Heart left ventricle (tissue), 16 donors: ENCODE results near the gene UGT1A7. TPM values are rescaled to one million over a fixed set of nuclear protein-coding genes. Genes with fewer than 3 reads are reported as not detected.

Source experiments
- ATAC-seq, 4 donors: fragments of 200-7000 bp; cut with Tn5 transposase; one replicate each; pipeline ENCODE4 v1.9.1; 2020 to 2022; ENCODE audit warnings: moderate library complexity in 4 of 4, mild to moderate bottlenecking in 3 of 4, moderate number of reproducible peaks in 1 of 4
- DNase-seq, 5 donors: peaks; one replicate each; pipeline ENCODE4 v3.0.0-alpha.2; 2020
- H3K27ac ChIP-seq, 12 donors: fragments of 200-600 bp; sonication (generic) in 4 of 12; one replicate each; pipeline versions ENCODE4 v1.5.0 to v1.8.0; 2016 to 2022; ENCODE audit warnings: mild to moderate bottlenecking in 2 of 12
- H3K27me3 ChIP-seq, 9 donors: fragments of 200-600 bp; sonication (generic) in 2 of 9; one replicate each; pipeline versions ENCODE4 v1.5.1 to v1.8.0; 2016 to 2022; ENCODE audit warnings: mild to moderate bottlenecking in 3 of 9
- H3K36me3 ChIP-seq, 9 donors: fragments of 200-600 bp; sonication (generic) in 2 of 9; one replicate each; pipeline versions ENCODE4 v1.5.0 to v1.8.0; 2018 to 2022; ENCODE audit warnings: mild to moderate bottlenecking in 2 of 9
- H3K4me1 ChIP-seq, 12 donors: fragments of 200-600 bp; sonication (generic) in 4 of 12; one replicate each; pipeline versions ENCODE4 v1.5.0 to v1.8.0; 2016 to 2022; ENCODE audit warnings: mild to moderate bottlenecking in 3 of 12
- H3K4me3 ChIP-seq, 12 donors: fragments of 200-600 bp; sonication (generic) in 4 of 12; one replicate each; pipeline versions ENCODE4 v1.5.0 to v1.8.0; 2017 to 2022; ENCODE audit warnings: mild to moderate bottlenecking in 9 of 12, moderate library complexity in 4 of 12
- H3K9me3 ChIP-seq, 12 donors: fragments of 200-600 bp; sonication (generic) in 4 of 12; one replicate each; pipeline versions ENCODE4 v1.5.0 to v1.8.0; 2016 to 2022; ENCODE audit warnings: mild to moderate bottlenecking in 1 of 12
- POLR2A ChIP-seq, 2 donors: fragments of 450-650 bp; IDR thresholded peaks; one replicate each; pipeline ENCODE4 v1.6.1; 2017; ENCODE audit warnings: antibody characterized with exemption in 2 of 2, mild to moderate bottlenecking in 2 of 2, moderate library complexity in 2 of 2
- WGBS, 4 donors: extraction: QIAGEN DNeasy Blood & Tissue Kit in 2 of 4; methylation state at CpG; one replicate each; pipeline versions ENCODE4 v1.1.5 to v1.1.7; 2013 to 2018; 5-methylcytosine and 5-hydroxymethylcytosine counted together
- intact Hi-C, 10 donors: fragments of 100-400 bp; cut with DNase I; formaldehyde crosslinking; loops; one replicate each; pipeline versions ENCODE4 v1.11.1 to v1.14.2; 2022
- polyA plus RNA-seq, 2 donors: library from polyadenylated mRNA; stranded (reverse); fragments of 200-250 nt; gene quantifications; one replicate each; pipeline ENCODE4 v1.2.3, GENCODE V29; 2013
- total RNA-seq, 9 donors: library from RNA; depleted of rRNA in 2 of 9; stranded (reverse); fragments of >200 nt in 2 of 9; fragmentation: NEBNext Ultra II Directional in 3 of 9; extraction: Animal tissue kit (Norgen Biotek cat#: 25700) in 3 of 9; gene quantifications; one replicate each; pipeline versions ENCODE4 v1.1.0 to v1.2.4, GENCODE V29; 2016 to 2023
- TF ChIP-seq, protein P1 (sequence below), 12 donors: fragments of 200-600 bp; sonication (generic) in 4 of 12; IDR thresholded peaks; one replicate each; pipeline versions ENCODE4 v1.5.0 to v1.8.0; 2018 to 2022; ENCODE audit warnings: antibody characterized with exemption in 12 of 12, mild to moderate bottlenecking in 5 of 12
- donor health status: ischemic (EF 13 %, LVEDD 7.1; RV severe dilation, severe dysfunction).
- donor health status: healthy with polysubstance abuse.
- donor health status: DM: no; HTN: yes; CAD: no.
- donor health status: DM: no; HTN: no; CAD: no.
- donor health status: ischemic (EF 25% LVEDD 6.9; RV normal size, moderate dysfunction).
- donor health status: ischemic (EF 25% LVEDD 5.7; RV mildly dilated, moderate dysfunction).
- donor health status: healthy.
- donor health status: DM: yes; HTN: yes; CAD: no.
- donor health status: ischemic (EF 35%, LVEDD 5.7; RV mildly dilated, moderate dysfunction).
- donor health status: nonischemic (EF 11% LVEDD 7.7; RV severe dilation, severe dysfunction).
- donor health status: DM: yes; HTN: yes; CAD: no.
- donor health status: PGD.
- donor health status: ischemic (EF 29% LVEDD 5.4; RV normal size, mild dysfunction).
- donor health status: nonischemic (EF 23%, LVEDD 6.1; RV moderate dilation, normal function).

UGT1A7 gene
- total and polyA plus RNA-seq, 11 donors: not detected

DNA sequence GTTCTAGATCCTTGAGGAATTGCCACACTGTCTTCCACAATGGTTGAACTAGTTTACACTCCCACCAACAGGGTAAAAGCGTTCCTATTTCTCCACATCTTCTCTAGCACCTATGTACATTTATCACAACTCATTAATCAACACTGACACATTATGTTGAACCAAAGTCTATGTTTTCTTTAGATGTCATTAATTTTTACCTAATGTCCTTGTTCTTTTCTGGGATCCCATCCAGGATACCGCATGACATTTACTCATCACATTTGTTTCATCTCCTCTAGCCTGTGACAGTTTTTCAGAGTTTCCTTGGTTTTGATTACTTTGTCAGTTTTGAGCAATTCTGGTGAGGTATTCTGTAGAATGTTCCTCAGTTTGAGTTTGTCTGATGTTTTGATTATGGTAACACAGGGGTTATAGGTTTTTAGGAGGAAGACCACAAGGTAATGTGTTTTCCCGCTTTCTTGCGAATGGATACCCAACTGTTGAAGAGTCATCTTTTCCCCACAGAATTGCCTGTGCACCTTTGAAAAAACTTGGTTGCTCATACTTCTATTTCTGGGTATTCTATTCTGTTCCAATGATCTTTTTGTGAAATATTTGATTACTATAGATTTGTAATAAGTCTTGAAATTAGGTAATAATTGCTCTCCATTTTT, 13.0 kb upstream of the UGT1A7 start:
- H3K27me3 ChIP-seq: peaks cover 0 to 3% (median 0%) of the 10 kb centered on the region in 9 donors
- ATAC-seq (no peak), DNase-seq (no peak)
- no peak overlapping the region for H3K4me3 ChIP-seq
- no peaks in the 10 kb centered on the region for H3K4me1 ChIP-seq
- 88 to 93% (median 90%) methylated on average over 4 of the region's 4 CpGs for WGBS, 4 donors
- no peaks in the 10 kb centered on the region for H3K36me3 ChIP-seq
- intact Hi-C loops: no loop called here
- TF ChIP-seq POLR2A (IDR thresholded peaks at IDR 0.05): no peak
- TF ChIP-seq, protein P1, sequence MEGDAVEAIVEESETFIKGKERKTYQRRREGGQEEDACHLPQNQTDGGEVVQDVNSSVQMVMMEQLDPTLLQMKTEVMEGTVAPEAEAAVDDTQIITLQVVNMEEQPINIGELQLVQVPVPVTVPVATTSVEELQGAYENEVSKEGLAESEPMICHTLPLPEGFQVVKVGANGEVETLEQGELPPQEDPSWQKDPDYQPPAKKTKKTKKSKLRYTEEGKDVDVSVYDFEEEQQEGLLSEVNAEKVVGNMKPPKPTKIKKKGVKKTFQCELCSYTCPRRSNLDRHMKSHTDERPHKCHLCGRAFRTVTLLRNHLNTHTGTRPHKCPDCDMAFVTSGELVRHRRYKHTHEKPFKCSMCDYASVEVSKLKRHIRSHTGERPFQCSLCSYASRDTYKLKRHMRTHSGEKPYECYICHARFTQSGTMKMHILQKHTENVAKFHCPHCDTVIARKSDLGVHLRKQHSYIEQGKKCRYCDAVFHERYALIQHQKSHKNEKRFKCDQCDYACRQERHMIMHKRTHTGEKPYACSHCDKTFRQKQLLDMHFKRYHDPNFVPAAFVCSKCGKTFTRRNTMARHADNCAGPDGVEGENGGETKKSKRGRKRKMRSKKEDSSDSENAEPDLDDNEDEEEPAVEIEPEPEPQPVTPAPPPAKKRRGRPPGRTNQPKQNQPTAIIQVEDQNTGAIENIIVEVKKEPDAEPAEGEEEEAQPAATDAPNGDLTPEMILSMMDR (IDR thresholded peaks at IDR 0.05): no peak
- peaks cover 0 to 11% (median 0%) of the 10 kb centered on the region in 12 donors for H3K9me3 ChIP-seq
- no peak overlapping the region for H3K27ac ChIP-seq

DNA sequence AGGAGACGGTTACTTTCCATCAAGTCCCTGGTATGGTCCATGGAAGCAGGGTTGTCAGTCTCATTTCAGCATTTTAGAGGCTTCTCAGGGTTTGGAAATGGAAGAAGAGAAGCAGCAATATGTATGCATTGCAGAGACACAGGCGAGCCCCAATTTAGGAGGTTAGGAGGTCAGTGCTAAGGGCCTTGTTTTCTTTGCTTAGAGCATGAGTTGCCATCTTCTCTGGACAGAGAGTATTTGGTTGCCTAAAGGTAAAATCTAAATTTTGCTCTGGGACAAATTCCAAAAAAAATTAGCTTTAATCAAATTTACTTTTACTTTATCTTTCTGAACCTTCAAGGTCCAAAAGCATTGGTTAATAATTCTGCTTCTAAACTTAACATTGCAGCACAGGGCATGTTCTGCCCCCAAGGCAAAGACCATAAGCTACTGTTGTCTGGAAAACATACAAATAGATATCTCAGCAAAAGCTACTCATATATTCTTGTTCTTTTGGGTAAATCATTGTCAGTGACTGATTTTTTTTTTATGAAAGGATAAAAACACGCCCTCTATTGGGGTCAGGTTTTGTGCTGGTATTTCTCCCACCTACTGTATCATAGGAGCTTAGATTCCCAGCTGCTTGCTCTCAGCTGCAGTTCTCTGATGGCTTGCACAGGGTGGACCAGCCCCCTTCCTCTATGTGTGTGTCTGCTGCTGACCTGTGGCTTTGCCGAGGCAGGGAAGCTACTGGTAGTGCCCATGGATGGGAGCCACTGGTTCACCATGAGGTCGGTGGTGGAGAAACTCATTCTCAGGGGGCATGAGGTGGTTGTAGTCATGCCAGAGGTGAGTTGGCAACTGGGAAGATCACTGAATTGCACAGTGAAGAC, 10.2 kb upstream of the UGT1A7 start, which contains the start of gene UGT1A9:
Gene UGT1A9, plus strand, starts transcription at position 609 of the 872 bp plus-strand sequence. Its CDS starts 37 bp downstream, at position 646.
- no peaks in the 10 kb centered on the region for H3K4me1 ChIP-seq
- WGBS, 4 donors: 75 to 86% (median 82%) methylated on average over 5 of the region's 5 CpGs
- ATAC-seq (no peak), DNase-seq (no peak)
- H3K36me3 ChIP-seq: no peaks in the 10 kb centered on the region
- H3K27ac ChIP-seq: no peak within 1 kb of the TSS
- peaks cover 0 to 5% (median 0%) of the 10 kb centered on the region in 9 donors for H3K27me3 ChIP-seq
- H3K4me3 ChIP-seq: no peak within 1 kb of the TSS
- peaks cover 0 to 4% (median 0%) of the 10 kb centered on the region in 12 donors for H3K9me3 ChIP-seq
- intact Hi-C loops: no loop called here
- TF ChIP-seq POLR2A (IDR thresholded peaks at IDR 0.05): no peak
- TF ChIP-seq, protein P1 (IDR thresholded peaks at IDR 0.05): no peak

DNA sequence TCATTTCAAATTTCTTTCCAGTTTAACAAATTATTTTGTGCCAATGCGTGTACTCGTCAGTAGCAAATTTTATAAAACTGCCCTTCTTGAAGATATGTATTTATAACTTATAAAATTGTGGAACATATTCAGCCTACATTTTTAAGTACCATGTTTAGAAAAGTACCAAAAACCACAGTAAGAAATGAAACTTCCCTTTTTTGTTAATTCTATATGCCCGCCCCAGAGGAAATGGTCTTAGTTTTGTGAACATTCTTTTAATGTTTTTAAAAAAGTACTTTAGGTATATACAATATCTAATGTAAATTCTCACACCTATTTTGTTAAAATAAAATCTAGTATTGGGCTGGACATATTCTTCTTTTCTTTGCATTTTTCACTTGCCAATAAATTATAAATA, 8.8 kb upstream of the UGT1A7 start:
- ATAC-seq: no peak
- no peak for DNase-seq
- no peaks in the 10 kb centered on the region for H3K4me1 ChIP-seq
- H3K27ac ChIP-seq: no peak overlapping the region
- intact Hi-C loops: no loop called here
- H3K36me3 ChIP-seq: no peaks in the 10 kb centered on the region
- TF ChIP-seq POLR2A (IDR thresholded peaks at IDR 0.05): no peak
- TF ChIP-seq, protein P1 (IDR thresholded peaks at IDR 0.05): no peak
- no peak overlapping the region for H3K4me3 ChIP-seq
- 73 to 89% (median 80%) methylated on average over 3 of the region's 3 CpGs for WGBS, 4 donors
- H3K9me3 ChIP-seq: peaks cover 0 to 4% (median 0%) of the 10 kb centered on the region in 12 donors
- H3K27me3 ChIP-seq: peaks cover 0 to 16% (median 0%) of the 10 kb centered on the region in 9 donors

DNA sequence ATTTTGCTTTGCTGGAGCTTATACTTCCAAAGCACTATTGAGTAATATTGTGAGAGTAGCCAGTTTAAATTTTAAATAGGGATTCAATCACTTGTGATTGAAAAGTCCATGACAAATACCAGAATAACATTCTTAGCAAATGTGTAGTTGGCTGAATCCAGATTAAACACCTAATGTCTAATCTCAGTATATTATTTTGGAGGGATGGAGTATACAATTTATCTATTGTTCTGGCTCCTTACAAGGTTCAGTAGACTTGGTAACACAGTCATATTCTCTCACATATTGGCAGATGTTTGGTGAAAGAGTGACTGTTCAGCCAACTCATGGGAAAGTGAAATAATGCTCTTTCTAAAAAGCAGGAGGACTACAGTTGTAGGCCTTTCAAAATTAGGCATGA, 7.8 kb upstream of the UGT1A7 start:
- intact Hi-C loops: no loop called here
- ATAC-seq (no peak), DNase-seq (no peak)
- Histone ChIP-seq H3K27ac (no peak overlapping the region), H3K36me3 (no peaks in the 10 kb centered on the region), H3K4me3 (no peak overlapping the region), H3K4me1 (no peaks in the 10 kb centered on the region), H3K27me3 (peaks cover 0 to 17% (median 0%) of the 10 kb centered on the region in 9 donors), H3K9me3 (peaks cover 0 to 4% (median 0%) of the 10 kb centered on the region in 12 donors)
- TF ChIP-seq POLR2A (IDR thresholded peaks at IDR 0.05): no peak
- TF ChIP-seq, protein P1 (IDR thresholded peaks at IDR 0.05): no peak
